GM12872 (cell line): ENCODE measurements around the gene RMDN3.
A peak's percentile ranks its signal among the peaks of the same experiment; 100 is the strongest.

Source experiments
- CTCF ChIP-seq: IDR thresholded peaks from 3 replicates; pipeline ENCODE4 v1.5.1; 2011; ENCODE audit warnings: low read depth, mild to moderate bottlenecking, low read length, moderate library complexity; ENCODE audit not compliant: insufficient read depth

RMDN3 gene

GRCh38 chr15:40723919-40724318, 31.1 kb downstream of the RMDN3 start:
- TF ChIP-seq CTCF = no peak

- TF ChIP-seq CTCF = no peak
Measured at GRCh38 chr15:40722934-40723333, 32.1 kb downstream of the RMDN3 start.

- TF ChIP-seq CTCF = no peak
Measured at GRCh38 chr15:40722354-40722753, 32.7 kb downstream of the RMDN3 start.

- no peak for TF ChIP-seq CTCF
Measured at GRCh38 chr15:40721701-40722100, 33.4 kb downstream of the RMDN3 start.

GRCh38 chr15:40716165-40716564, 38.9 kb downstream of the RMDN3 start:
- TF ChIP-seq CTCF = no peak

GRCh38 chr15:40714144-40714543, 40.9 kb downstream of the RMDN3 start:
- no peak for TF ChIP-seq CTCF

- no peak for TF ChIP-seq CTCF
Measured at GRCh38 chr15:40706121-40706520, 48.9 kb downstream of the RMDN3 start.

- peak; percentile 35; the same call in 1 of the 3 replicates for TF ChIP-seq CTCF
Measured at GRCh38 chr15:40702077-40702476, 53.0 kb downstream of the RMDN3 start.
